ENCODE measurements around the gene RPL10A. TPM values are rescaled to one million over a fixed set of nuclear protein-coding genes. Genes with fewer than 3 reads are reported as not detected.

Gene RPL10A
- total RNA-seq, 2 experiments from 2014 or later: 1,239 to 1,245 TPM

- ChIA-PET POLR2A (interaction anchor here (0.7 to 6.9 kb wide), 12 partner anchors 13 to 194 kb away, joined by 3 to 44 read pairs (median 4); partner anchors contain the start of genes DEF6 and RPL10A), CTCF (interaction anchor here (0.9 to 8.8 kb wide), 14 partner anchors 13 to 157 kb away, joined by 3 to 168 read pairs (median 6); partner anchors contain the start of genes DEF6, PPARD and RPL10A)
- peaks cover 12% of the 10 kb centered on the region for H3K36me3 Mint-ChIP-seq (ENCODE audit: low read depth)
- peaks cover 38% of the 10 kb centered on the region for H3K4me1 Mint-ChIP-seq
- H3K4me3 Mint-ChIP-seq: peak within 1 kb of the TSS; percentile 82
- no peaks in the 10 kb centered on the region for H3K9me3 Mint-ChIP-seq
- peak within 1 kb of the TSS; percentile 42 for H3K27ac Mint-ChIP-seq
- peak; percentile 95 for DNase-seq
- H3K27me3 Mint-ChIP-seq: peaks cover 5% of the 10 kb centered on the region
Measured at GRCh38 chr6:35452183-35453090, 15.8 kb upstream of the RPL10A start, which contains the start of gene FANCE. FANCE (plus strand) TSS chr6:35452338; CDS start chr6:35452546, 208 bp downstream.

GRCh38 chr6:35453236-35453635 is 15.0 kb upstream of the RPL10A start:
- no peak for DNase-seq
- no peaks in the 10 kb centered on the region for H3K9me3 Mint-ChIP-seq
- ChIA-PET POLR2A (interaction anchor here (0.7 to 6.9 kb wide), 7 partner anchors 12 to 468 kb away, joined by 3 to 44 read pairs (median 5); partner anchors contain the start of genes RPL10A and SRPK1), CTCF (interaction anchor here (1.4 to 8.8 kb wide), 5 partner anchors 12 to 158 kb away, joined by 4 to 168 read pairs (median 59); partner anchors contain the start of genes DEF6, PPARD and RPL10A)
- peak overlapping the region; percentile 42 for H3K27ac Mint-ChIP-seq
- peaks cover 38% of the 10 kb centered on the region for H3K4me1 Mint-ChIP-seq
- H3K27me3 Mint-ChIP-seq: peaks cover 5% of the 10 kb centered on the region
- H3K36me3 Mint-ChIP-seq (ENCODE audit: low read depth): peaks cover 19% of the 10 kb centered on the region
- H3K4me3 Mint-ChIP-seq: peak overlapping the region; percentile 82

- no peaks in the 10 kb centered on the region for H3K9me3 Mint-ChIP-seq
- no peak overlapping the region for H3K4me3 Mint-ChIP-seq
- no peak for DNase-seq
- H3K4me1 Mint-ChIP-seq: peaks cover 34% of the 10 kb centered on the region
- no peak overlapping the region for H3K27ac Mint-ChIP-seq
- ChIA-PET POLR2A (interaction anchor here (6.9 kb wide), 1 partner anchor 14 kb away, joined by 44 read pairs; the partner anchor contains the start of gene RPL10A), CTCF (interaction anchor here (1.0 kb wide), 1 partner anchor 161 kb away, joined by 3 read pairs; no protein-coding TSS in a partner anchor)
- peaks cover 5% of the 10 kb centered on the region for H3K27me3 Mint-ChIP-seq
- peaks cover 25% of the 10 kb centered on the region for H3K36me3 Mint-ChIP-seq (ENCODE audit: low read depth)
Measured at GRCh38 chr6:35454391-35455110, 13.7 kb upstream of the RPL10A start.

GRCh38 chr6:35457907-35458306 is 10.3 kb upstream of the RPL10A start:
- Mint-ChIP-seq H3K36me3 (ENCODE audit: low read depth) (peaks cover 41% of the 10 kb centered on the region), H3K4me1 (peaks cover 20% of the 10 kb centered on the region), H3K9me3 (no peaks in the 10 kb centered on the region), H3K4me3 (no peak overlapping the region), H3K27me3 (no peaks in the 10 kb centered on the region), H3K27ac (no peak overlapping the region)
- no peak for DNase-seq
- ChIA-PET POLR2A (interaction anchor here (4.0 kb wide), 1 partner anchor 10 kb away, joined by 18 read pairs; the partner anchor contains the start of gene RPL10A), CTCF (interaction anchor here (0.9 to 1.2 kb wide), 2 partner anchors 8 to 11 kb away, joined by 3 read pairs; no protein-coding TSS in a partner anchor)

GRCh38 chr6:35461270-35461669 is 6.9 kb upstream of the RPL10A start:
- POLR2A ChIA-PET: no interaction called here
- H3K4me1 Mint-ChIP-seq: no peaks in the 10 kb centered on the region

GRCh38 chr6:35463292-35463691 is 4.9 kb upstream of the RPL10A start:
- Mint-ChIP-seq H3K4me3 (no peak overlapping the region), H3K4me1 (peaks cover 9% of the 10 kb centered on the region), H3K9me3 (no peaks in the 10 kb centered on the region), H3K36me3 (ENCODE audit: low read depth) (peaks cover 43% of the 10 kb centered on the region), H3K27me3 (no peaks in the 10 kb centered on the region), H3K27ac (no peak overlapping the region)
- ChIA-PET POLR2A (interaction anchor here (1.0 kb wide), 1 partner anchor 55 kb away, joined by 3 read pairs; no protein-coding TSS in a partner anchor), CTCF (interaction anchor here (1.2 to 6.9 kb wide), 4 partner anchors 9 to 166 kb away, joined by 3 to 59 read pairs (median 4); partner anchors contain the start of genes DEF6 and FANCE)
- DNase-seq: no peak

More at GRCh38 chr6:35461270-35461669, 6.9 kb upstream of the RPL10A start:
- Mint-ChIP-seq H3K9me3 (no peaks in the 10 kb centered on the region), H3K27ac (no peak overlapping the region), H3K36me3 (ENCODE audit: low read depth) (peaks cover 40% of the 10 kb centered on the region), H3K27me3 (no peaks in the 10 kb centered on the region), H3K4me3 (no peak overlapping the region)
- CTCF ChIA-PET: no interaction called here
- no peak for DNase-seq

- H3K4me3 Mint-ChIP-seq: no peak overlapping the region
- ChIA-PET CTCF (interaction anchor here (1.4 to 6.9 kb wide), 5 partner anchors 15 to 169 kb away, joined by 3 to 59 read pairs (median 16); partner anchors contain the start of genes DEF6 and FANCE), POLR2A (interaction anchor here (1.1 to 1.7 kb wide), 3 partner anchors 13 to 164 kb away, joined by 3 to 5 read pairs (median 5); partner anchors contain the start of genes FANCE and PPARD)
- no peaks in the 10 kb centered on the region for H3K27me3 Mint-ChIP-seq
- H3K27ac Mint-ChIP-seq: no peak overlapping the region
- no peak for DNase-seq
- peaks cover 53% of the 10 kb centered on the region for H3K36me3 Mint-ChIP-seq (ENCODE audit: low read depth)
- peaks cover 21% of the 10 kb centered on the region for H3K4me1 Mint-ChIP-seq
- H3K9me3 Mint-ChIP-seq: no peaks in the 10 kb centered on the region
Measured at GRCh38 chr6:35465646-35466045, 2.6 kb upstream of the RPL10A start.

GRCh38 chr6:35468980-35469750 is 964 bp downstream of the RPL10A start:
- peak overlapping the region; percentile 87 for H3K4me3 Mint-ChIP-seq
- no peaks in the 10 kb centered on the region for H3K27me3 Mint-ChIP-seq
- peaks cover 40% of the 10 kb centered on the region for H3K4me1 Mint-ChIP-seq
- ChIA-PET POLR2A (interaction anchor here (0.6 to 2.6 kb wide), 20 partner anchors 8 to 1789 kb away, joined by 3 to 44 read pairs (median 4); partner anchors contain the start of genes DEF6 and FANCE), CTCF (interaction anchor here (0.7 to 6.9 kb wide), 9 partner anchors 12 to 176 kb away, joined by 3 to 59 read pairs (median 3); partner anchors contain the start of genes DEF6, FANCE and PPARD)
- DNase-seq: no peak
- no peaks in the 10 kb centered on the region for H3K9me3 Mint-ChIP-seq
- H3K27ac Mint-ChIP-seq: peak overlapping the region; percentile 90
- peaks cover 63% of the 10 kb centered on the region for H3K36me3 Mint-ChIP-seq (ENCODE audit: low read depth)

- Mint-ChIP-seq H3K4me3 (peak overlapping the region; percentile 87), H3K27ac (peak overlapping the region; percentile 90), H3K9me3 (no peaks in the 10 kb centered on the region), H3K4me1 (peaks cover 40% of the 10 kb centered on the region), H3K27me3 (no peaks in the 10 kb centered on the region), H3K36me3 (ENCODE audit: low read depth) (peaks cover 61% of the 10 kb centered on the region)
- no peak for DNase-seq
- POLR2A ChIA-PET: interaction anchor here (0.6 to 2.6 kb wide), 9 partner anchors 10 to 1790 kb away, joined by 3 to 44 read pairs (median 6); partner anchors contain the start of genes DEF6 and FANCE
- CTCF ChIA-PET: interaction anchor here (1.1 to 5.1 kb wide), 7 partner anchors 12 to 267 kb away, joined by 3 to 37 read pairs (median 4); partner anchors contain the start of genes ARMC12 and DEF6
Measured at GRCh38 chr6:35469751-35470662, 1.8 kb downstream of the RPL10A start.

- Mint-ChIP-seq H3K27me3 (no peaks in the 10 kb centered on the region), H3K4me3 (peak overlapping the region; percentile 87), H3K27ac (peak overlapping the region; percentile 90), H3K4me1 (peaks cover 41% of the 10 kb centered on the region), H3K36me3 (ENCODE audit: low read depth) (peaks cover 61% of the 10 kb centered on the region), H3K9me3 (no peaks in the 10 kb centered on the region)
- CTCF ChIA-PET: interaction anchor here (0.6 to 1.8 kb wide), 7 partner anchors 11 to 1127 kb away, joined by 3 to 6 read pairs (median 3); partner anchors contain the start of gene ARMC12
- DNase-seq: no peak
- POLR2A ChIA-PET: interaction anchor here (0.6 to 2.1 kb wide), 8 partner anchors 10 to 122 kb away, joined by 3 to 18 read pairs (median 4); partner anchors contain the start of gene FANCE
Measured at GRCh38 chr6:35470663-35471120, 2.5 kb downstream of the RPL10A start.

All from activated CD4-positive, alpha-beta memory T cell treated with anti-CD3 and anti-CD28 coated beads, Interleukin-2, amount 10 ng/mL, durations not matched to agents 7 days and 5 days (primary cell).